HCEC 1CT (cell line): ENCODE results near the gene CCK.

Experiments used
- DNase-seq: peaks from one replicate; pipeline ENCODE4 v3.0.0-alpha.2; 2017

CCK gene

DNA sequence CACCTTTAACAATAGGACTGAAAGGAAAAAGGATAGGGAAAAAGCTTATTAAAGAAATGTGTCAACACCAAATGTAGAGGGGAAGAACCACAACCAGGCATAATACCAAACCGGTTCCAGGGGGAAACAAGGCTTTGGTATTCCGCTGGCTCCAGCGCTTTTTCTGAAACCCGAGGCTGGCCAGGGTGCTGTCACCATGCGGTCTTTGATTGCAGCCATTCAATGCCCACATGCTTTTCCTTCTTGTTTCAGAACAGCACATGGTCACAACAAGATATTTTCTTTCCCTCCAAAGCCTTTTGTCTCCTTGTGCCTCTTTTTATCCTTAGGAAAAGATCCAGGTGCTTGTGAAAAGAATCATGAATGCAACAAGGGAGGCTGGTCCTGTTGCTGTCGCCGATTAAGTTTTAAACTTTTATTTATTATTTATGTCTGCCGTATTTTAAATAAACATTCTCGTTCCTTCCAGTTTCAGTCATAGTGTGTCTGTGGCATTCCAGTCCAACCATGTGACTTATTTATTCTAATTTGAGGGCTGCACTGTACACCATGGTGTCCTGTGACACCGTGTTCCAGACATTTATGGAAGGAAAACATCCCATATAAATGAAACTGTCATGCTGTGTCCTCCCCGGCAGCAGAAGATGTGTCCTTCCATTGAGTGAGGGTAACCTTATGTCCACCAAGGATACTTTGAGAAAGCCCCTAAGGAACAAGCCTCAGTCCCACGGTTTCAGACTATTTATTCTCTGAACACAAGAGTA, 41.1 kb downstream of the CCK start:
- peak; percentile 35 for DNase-seq

DNA sequence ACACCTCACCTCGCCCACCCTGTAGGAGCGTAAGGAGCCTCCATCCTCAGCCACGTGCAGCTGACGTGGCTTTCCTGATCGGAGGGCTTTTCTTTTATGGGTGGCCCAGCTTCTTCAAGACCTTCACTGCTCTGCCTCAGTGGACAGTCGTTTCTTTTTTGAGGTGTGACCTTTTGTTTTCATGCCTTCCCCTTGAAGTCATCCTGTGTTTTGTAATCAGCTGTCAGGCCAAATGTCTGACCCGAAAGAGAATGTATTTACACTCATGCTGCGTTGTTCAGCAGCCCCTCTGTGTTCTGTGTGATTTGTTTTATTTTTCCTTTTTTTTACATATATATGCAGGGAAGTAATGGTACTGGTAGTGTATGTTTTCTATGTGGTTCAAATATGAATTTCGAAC, 41.8 kb downstream of the CCK start:
- DNase-seq: no peak

DNA sequence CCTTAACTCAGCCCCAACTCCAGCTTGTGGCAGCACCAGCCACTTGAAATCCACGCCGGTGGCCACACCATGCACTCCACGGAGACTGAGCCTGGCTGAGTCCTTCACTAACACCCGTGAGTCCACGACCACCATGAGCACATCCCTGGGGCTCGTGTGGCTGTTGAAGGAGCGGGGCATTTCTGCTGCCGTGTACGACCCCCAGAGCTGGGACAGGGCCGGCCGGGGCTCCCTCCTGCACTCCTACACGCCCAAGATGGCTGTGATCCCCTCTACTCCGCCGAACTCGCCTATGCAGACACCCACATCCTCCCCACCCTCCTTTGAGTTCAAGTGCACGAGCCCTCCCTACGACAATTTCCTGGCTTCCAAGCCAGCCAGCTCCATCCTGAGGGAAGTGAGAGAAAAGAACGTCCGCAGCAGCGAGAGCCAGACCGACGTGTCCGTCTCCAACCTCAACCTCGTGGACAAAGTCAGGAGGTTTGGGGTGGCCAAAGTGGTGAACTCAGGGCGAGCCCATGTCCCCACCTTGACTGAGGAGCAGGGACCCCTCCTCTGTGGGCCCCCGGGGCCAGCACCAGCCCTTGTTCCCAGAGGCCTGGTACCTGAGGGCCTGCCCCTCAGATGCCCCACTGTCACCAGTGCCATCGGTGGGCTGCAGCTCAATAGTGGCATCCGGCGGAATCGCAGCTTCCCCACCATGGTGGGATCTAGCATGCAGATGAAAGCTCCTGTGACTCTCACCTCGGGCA, 42.9 kb downstream of the CCK start:
- DNase-seq: no peak

DNA sequence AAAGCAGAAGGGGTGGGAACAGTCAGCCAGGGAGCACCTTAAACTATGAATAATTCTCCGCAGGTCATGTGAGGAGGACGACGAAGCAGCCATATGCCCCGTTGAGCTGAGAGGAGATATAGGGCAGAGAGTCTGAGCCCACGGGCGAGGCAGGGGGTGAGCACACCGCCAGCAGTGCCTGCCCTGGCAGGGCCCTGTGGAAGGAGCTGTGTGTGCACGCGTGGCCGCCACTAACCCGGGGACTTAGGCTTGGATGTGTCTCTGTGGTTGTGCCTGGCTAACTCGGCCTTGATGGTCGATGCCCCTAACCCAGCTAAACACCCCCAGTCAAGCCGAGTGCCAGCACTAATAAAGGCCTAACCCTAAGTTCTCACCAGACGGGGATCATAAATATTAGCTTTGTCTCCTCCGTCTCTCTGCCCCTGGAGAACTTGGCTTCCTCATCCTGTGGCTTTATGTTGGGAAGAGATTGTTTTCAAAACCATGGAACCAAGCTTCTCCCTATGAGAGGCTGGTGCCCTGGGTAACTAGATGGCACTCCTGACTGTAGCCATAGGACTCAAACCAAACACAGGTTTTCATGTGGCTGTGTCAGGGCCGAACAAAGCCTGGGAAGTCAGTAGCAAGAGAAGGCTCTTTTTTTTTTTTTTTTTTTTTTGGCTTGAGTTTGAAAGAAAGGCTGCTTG, 45.4 kb downstream of the CCK start:
- no peak for DNase-seq

DNA sequence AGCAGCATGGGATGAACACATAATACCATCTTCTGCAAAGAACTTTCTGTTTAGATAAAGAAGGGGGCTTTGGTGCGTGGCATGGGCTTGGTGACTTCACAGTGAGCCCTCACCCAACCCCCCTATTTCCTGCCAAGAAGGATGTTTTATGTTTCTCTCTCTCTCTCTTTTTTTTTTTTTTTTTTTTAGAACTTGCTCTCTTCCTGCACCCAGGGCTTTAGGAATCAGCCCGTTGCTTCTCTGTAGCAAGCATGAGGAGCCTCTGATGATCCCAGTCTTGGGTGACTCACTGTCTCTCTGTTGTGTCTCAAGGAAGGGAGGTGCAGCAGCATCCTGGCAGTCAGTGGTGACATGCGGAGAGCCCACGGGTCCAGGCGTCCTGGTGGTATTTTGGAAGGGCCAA, 49.1 kb downstream of the CCK start:
- DNase-seq: peak; percentile 52

DNA sequence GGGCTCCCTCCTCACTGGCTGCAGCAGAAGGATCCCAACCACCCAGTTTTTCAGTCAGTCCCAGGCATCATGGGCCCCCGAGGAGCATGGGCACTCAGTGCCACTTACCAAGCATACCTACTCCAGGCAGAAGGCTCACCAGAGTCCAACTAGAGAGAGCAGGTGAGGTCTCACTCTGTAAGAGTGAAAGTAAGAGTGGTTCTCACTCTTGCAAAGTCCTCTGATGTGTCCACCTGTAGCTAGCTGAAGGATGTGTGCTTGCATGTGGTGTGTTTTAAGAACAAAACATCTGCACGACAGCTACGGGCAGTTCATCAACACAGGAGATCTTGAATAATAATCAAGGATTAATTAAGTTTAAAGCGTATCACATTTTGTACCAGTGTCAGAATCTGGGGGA, 49.7 kb downstream of the CCK start:
- DNase-seq: no peak

DNA sequence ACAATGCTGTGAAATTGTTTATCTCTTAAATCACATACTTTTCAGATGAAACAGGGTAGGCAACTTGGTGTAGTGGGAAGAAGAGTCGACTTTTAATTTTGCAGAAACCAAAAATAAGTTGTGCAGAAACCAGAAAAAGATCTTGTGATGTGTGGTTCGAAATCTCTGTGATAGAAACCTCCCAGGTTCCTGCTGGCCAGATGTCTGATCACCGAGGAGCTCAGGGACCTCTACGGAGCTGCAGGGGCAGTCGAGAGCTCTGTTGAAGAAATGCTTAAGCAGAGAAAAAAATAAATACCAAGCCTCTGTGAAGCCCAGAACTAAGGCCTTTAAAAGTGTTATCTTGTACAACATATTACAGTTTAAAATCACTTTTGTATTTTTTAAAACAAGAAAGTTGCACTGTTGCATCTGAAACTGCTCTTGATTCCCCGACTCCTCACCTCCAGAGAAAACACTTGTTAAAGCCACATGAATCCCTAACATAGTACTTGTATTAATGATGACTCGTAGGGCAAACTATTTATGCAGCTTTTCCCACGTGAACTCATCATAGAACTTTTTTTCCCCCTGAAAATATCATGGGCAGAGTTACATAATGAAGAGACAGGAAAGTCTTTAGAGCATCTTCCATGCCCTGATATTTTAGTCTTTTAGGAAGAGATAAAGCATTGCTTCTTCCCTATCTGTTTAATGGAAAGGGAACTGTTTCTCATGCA, 51.3 kb downstream of the CCK start:
- DNase-seq: peak; percentile 47

DNA sequence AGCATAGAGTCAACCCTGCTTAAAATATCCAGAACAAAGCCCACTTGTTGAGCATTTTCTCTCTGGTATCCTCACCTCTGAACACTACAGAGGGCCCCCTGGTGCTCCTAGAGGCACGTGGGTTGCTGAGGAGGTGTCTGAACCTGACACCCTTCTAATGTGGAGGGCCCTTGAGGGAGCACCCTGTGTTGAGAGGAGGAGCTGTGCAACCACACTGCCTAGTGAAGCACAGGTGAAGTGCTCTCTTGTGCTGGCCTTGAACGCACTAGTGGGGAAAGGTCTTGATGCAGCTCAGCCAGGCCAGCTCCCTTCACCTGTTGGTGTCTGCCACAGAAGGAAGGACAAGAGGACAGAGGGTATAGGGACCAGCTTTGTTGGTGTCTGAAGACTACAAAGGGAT, 51.9 kb downstream of the CCK start:
- no peak for DNase-seq

DNA sequence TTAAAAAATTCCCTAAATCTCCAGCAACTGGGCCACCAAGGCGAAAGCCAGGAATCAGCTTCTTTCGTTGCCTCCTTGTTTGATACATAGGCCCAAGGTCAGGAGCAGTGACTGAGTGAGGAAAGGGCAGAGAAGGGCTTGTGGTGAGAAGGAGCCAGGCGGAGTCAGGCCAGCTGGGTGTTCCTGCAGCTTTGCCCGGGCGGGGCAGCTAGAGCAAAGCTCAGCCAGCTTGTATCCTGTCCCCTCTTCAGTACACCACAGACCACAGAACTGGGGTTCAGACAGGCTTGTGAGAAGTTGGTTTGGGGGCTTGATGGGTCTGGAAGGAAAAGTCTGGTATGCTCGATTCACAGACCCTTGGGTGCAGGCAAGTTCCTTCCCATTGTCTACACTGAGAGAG, 52.6 kb downstream of the CCK start:
- no peak for DNase-seq

DNA sequence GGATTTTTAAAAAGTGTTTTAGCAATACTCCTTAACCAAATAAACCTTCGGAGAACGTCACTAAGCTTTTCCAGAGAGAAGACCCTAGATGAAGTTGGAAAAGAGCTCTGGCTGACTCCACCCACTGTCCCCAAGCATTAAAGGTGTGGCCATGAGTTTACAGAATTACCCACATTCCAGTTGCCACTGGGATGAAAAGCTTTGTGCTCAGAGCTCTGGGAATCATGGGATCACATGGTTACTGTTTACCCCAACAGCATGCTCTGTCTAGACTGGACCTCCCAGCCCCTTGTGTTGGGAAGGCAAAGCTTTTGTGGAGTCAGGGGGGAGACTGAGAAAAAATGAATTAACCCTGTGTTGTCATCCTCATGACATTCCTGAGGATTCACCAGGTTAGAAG, 55.3 kb downstream of the CCK start:
- no peak for DNase-seq

DNA sequence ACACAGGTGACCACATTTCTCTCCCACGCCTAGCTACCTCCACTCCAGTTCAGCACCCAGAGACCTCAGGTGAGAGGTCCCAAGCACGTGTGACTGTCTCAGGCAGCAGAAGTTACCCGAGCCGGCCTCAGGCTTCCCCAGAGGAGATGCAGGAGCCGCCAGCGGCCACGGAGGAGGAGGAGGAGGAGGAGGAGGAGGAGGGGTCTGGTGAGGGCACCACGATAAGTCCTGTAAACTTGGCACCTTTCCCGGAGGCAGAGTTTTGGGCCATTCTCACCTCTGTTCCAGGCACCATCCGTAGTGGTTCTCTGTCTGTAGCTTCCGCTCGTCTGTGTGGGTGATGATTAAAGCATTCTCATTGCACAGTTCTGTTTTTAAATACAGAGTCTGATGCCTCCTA, 56.1 kb downstream of the CCK start:
- DNase-seq: no peak
